ENCODE results near the gene COPS6.
"Not testable (repeated sequence)": the region's sequence is repeated elsewhere in the genome, so short reads cannot be mapped to it uniquely, and the experiment has no call there.

Gene COPS6

DNA sequence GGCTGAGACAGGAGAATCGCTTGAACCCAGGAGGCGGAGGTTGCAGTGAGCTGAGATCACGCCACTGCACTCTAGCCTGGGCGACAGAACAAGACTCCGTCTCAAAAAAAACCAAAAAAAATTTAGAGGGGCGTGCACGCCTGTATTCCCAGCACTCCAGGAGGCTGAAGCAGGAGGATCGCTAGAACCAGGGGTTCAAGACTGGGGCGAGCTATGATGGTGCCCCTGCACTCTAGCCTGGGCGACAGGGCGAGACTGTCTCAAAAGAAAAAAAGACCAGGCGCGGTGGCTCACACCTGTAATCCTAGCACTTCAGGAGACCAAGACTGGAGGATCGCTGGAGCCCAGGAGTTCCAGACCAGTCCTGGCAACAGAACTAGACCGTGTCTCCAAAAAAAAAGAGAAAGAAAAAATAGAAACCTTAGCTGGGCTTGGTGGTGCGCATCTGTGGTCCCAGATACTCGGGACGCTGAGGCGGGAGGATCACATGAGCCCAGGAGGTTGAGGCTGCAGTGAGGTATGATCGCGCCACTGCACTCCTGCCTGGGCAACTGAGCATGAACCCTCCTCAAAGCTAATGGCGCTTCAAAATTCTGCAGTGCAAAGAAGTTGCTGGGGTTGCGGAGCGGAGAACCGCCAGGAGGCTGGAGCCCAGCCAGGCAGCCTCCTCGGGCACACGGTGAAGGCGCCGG is 37.6 kb downstream of the COPS6 start:
- DNase-seq (ENCODE audit: low read depth in 1 of 2, low spot score in 1 of 2): no peak

- DNase-seq (ENCODE audit: low read depth in 1 of 2, low spot score in 1 of 2): peak; percentile 81 to 84
Measured at GRCh38 chr7:100126931-100127865, 38.4 kb downstream of the COPS6 start, which contains the start of gene MBLAC1. TSS of gene MBLAC1 (plus strand) at chr7:100126967. CDS start at chr7:100127396, 429 bp downstream.

GRCh38 chr7:100127866-100128636 is 39.3 kb downstream of the COPS6 start:
- DNase-seq (ENCODE audit: low read depth in 1 of 2, low spot score in 1 of 2): no peak

DNA sequence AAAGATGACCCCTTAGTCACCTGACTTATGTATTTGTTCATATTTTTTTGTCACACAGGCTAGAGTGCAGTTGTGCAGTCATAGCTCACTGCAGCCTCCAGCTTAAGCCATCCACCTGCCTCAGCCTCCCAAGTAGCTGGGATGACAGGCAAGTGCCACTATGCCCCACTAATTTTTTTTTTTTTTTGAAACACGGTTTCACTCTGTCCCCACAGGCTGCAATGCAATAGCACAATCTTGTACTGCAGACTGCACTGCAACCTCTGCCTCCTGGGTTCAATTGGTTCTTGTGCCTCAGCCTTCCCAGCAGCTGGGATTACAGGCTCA is 39.8 kb downstream of the COPS6 start:
- no peak for DNase-seq (ENCODE audit: low read depth in 1 of 2, low spot score in 1 of 2)

GRCh38 chr7:100130220-100130607 is 41.4 kb downstream of the COPS6 start:
- not testable (repeated sequence) for DNase-seq (ENCODE audit: low read depth in 1 of 2, low spot score in 1 of 2)

DNA sequence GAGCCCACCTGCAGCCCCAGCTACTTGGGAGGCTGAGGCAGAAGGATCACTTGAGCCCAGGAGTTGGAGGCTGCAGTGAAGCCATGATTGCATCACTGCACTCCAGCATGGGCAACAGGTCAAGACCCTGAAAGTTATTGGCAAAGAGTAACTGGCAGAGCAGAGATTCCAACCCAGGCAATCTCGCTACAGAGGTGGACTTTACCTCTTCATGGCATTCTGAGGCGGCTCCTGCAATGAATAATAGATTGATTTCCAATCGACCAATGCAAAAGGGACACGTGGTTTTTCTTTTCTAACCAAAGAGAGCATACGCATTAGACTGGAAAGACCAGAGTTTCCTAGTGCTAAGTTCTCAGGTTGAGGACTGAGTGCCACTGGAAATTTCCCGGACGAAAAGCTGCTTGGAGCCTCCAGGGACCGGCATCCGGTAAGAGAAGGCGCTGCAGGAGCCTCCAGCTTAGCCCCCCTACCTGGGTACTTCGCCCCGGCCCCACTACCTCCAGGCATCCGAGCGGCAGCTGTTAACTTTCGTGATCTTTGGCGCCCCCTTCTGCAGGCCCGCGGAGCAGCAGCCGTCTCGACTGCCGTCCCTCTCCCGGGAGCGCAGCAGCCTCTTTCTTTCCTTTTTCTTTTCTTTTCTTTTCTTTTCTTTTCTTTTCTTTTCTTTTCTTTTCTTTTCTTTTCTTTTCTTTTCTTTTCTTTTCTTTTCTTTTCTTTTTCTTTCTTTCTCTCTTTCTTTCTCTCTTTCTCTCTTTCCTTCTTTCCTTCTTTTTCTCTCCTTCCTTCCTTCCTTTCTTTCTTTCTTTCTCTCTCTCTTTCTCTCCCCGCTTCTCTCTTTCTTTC is 42.1 kb downstream of the COPS6 start:
- DNase-seq (ENCODE audit: low read depth in 1 of 2, low spot score in 1 of 2): peak; percentile 74 to 81

DNA sequence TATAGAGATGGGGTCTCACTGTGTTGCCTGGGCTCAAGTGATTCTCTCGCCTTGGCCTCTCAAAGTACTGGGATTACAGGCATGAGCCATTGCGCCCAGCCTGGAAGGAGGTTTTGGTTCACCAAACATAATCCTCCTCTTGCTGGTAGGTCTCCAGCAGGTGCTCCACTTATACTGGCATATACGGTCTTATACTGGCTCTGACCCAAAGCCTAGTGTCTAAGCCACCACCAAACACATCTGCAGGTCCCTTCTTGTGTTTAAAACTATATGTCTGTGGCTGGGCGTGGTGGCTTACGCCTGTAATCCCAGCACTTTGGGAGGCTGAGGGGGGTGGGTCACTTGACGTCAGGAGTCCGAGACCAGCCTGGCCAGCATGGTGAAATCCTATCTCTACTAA is 43.4 kb downstream of the COPS6 start:
- DNase-seq (ENCODE audit: low read depth in 1 of 2, low spot score in 1 of 2): no peak

DNA sequence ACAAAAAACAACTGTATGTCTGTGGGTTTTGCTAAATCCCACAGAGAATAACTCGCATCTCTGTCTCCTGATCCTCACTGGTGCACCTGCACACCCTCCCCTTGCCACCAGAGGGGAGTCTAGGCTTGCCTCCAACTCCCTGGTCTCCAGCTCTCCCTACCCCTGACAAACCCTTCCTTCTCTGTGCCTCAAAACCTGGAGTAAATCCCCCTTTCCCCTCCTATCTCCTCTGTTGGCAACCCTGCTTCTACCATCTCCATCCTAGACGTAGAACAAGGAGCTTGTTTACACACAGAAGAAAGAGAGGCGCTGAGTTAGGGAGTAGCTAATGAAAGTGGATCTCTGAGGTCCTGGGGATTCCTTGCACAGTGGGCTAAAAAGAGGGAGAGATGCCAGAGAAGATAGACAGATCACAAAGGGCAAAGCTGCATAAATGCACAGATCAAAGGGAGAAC is 44.0 kb downstream of the COPS6 start:
- peak in 1 of 2 donors; percentile 32 for DNase-seq (ENCODE audit: low read depth in 1 of 2, low spot score in 1 of 2)

DNA sequence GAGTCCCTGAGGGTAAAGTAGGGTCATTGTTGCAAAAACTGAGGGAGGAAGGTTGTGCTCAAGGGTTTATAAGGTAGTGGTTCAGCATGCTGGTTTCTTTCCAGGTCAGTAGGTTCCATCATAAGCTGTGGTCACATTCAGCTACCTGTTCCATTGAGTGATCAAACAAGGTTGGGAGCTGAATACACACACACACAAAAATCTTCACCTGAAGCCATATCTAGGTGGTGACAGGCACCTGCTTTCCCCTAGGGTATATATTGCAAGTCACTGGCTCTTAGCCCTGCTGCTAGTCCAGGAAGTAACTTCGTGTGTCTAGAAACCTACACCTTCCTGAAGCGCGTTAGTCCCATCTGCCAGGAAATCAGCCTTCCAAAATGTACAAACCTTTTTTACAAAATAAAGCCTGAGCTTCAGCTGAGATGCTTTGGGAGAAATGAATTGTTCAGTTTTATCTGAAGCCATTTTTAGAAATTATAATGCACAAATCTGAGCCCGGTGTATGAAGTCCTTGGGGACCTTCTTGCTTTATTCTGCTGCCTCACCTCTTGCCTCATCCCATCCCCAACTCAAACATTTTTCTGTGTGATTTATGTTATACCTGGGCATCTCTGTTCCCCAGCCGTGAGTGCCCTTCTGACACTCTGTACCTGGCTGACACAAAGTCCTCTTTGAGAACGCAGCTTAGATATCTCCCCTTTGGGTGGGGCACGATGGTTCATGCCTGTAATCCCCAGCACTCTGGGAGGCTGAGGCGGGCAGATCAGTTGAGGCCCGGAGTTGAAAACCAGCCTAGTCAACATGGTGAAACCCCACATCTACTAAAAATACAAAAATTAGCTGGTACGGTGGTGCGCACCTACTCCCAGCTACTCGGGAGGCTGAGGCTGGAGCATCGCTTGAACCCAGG is 49.3 kb downstream of the COPS6 start:
- DNase-seq (ENCODE audit: low read depth in 1 of 2, low spot score in 1 of 2): no peak

GRCh38 chr7:100141555-100141949 is 52.8 kb downstream of the COPS6 start:
- DNase-seq (ENCODE audit: low read depth in 1 of 2, low spot score in 1 of 2): no peak
